OCI-M2 (cell line): ENCODE results near the gene IGSF9B.

Experiments used
- DNase-seq: peaks from one replicate; lab custom pipeline; 2025; ENCODE audit not compliant: unreplicated experiment; lab: John Stamatoyannopoulos, UW

IGSF9B gene

GRCh38 chr11:133922078-133922870, 34.5 kb downstream of the IGSF9B start:
- DNase-seq, result no peak

GRCh38 chr11:133921513-133921912, 35.3 kb downstream of the IGSF9B start:
- no peak for DNase-seq

GRCh38 chr11:133921026-133921425, 35.7 kb downstream of the IGSF9B start:
- DNase-seq, result no peak

GRCh38 chr11:133920109-133920990, 36.4 kb downstream of the IGSF9B start:
- no peak for DNase-seq

DNA sequence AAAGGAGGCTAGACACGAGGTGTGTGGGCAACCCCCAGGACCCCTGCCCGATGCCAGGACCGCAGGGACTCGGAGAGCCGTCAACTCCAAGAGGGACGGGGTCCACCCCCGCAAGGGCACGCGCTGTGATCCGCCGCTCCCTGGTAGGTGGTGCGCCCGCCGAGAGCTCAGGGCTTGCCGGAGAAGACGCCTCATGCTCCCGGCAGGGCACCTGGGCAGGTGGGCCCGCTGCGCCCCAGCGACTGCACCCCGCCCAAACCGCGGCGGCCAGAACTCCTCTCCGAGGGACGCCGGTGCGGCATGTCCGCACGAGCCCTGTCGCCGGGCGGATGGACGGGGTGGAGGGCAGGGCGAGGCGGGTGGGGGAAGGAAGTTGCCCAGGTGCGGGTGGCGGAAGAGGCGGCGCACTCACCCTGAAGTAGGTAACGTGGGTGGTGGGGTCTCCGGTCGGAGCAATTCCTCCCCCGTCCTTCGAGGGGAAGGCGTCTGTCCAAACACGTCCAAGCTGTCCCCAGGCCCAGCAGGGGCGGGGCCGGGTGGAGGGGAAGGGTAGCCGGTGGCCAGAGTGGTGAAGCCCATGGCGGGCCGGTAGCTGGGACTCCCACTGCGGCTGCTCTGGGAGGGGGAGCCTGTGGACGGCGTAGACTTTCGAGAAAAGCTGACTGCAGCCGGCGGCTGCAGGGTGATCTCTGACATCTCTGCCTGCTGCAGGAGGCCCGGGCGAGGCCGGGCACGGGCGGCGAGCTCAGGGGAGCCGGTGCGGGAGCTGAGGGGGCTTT, 37.2 kb downstream of the IGSF9B start:
- no peak for DNase-seq

GRCh38 chr11:133918608-133919260, 38.0 kb downstream of the IGSF9B start:
- DNase-seq, result no peak

DNA sequence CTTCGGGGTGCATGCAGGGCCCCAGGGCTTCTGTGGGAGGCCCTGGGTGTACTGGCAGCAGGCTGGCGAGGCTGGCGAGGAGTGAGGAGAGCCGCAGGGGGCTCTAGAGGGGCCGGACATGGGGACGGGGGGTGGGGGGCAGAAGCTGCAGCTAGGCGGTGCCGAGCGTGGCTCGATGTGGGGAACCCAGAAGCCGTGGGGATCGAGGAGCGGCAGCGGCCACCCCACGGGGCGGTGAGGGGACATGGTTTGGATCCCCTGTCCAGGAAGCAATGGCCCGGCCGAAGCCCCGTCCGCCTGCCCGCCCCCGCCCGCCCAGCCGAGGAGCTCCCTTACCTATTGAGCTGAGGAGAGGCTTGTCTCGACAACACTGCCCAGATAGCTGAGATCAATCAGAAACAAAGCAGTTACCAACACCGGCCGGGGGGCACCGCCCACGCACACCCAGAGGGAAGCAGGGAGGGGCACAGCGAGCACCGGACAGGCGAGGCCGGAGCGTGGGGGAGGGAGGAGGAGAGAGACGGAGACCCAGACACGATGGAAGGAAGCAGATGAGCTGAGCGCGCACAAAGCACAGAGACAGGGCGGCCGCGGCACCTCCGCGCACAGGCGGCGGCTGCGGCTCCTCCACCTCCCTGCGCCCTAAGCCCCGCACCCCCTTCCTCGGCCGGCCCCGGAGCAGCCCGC, 38.7 kb downstream of the IGSF9B start:
- no peak for DNase-seq

- no peak for DNase-seq
Observed at GRCh38 chr11:133916784-133917440, 39.9 kb downstream of the IGSF9B start.

DNA sequence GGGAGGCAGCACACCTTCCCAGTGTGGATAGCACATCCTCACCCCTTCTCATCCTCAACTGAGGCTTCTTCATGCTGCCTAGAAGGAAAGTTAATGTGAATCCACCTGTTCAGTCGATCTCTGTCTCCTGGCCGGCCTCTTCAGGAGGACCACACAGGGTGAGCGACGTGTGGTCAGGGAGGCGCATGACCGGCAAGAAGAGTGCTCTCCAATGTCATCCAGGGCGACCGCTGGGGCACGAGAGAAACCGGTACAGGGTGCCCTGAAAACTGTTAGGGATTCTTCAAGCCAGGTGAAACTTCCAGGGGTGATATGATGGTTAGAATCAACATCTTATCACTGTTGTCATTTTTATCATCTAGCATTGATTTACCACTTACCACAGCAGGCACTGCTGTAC, 43.0 kb downstream of the IGSF9B start:
- DNase-seq, result no peak

DNA sequence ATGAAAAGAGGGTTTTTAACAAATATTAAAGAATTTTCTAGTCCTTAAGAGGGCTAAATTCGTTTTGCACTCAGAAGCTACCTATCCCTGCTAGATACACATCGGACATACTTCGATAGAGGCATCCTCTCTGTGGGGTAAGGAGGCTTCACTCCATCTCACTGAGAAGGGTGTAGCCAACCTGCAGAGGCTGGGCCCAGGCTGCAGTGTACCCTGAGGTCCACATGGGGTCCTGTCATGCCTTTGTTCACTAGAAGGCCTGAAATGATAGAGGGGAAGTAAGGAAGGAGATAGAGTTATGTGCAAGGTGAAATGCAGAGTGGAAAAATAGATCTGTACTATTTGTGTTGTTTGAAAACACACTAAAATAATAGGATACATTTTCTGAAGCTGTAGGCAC, 45.6 kb downstream of the IGSF9B start:
- DNase-seq, result no peak

DNA sequence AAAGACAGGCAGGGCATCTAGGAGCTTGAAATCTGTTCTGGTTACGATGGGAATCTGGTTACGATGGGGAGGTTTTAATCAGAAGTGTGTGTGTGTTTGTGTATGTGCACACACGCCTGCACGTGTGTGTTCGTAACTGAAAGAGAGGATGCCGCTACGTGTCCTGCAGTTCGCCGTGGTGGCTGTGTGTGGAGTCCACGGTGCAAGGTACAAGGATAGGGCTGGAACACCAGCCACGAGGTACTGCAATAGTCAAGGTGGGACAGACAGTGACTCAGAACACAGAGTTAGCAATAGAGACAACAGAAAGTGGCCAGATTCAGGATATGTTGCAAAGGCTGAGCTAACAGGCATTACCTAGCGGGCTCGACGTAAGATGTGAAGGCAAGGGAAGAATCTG, 46.7 kb downstream of the IGSF9B start:
- no peak for DNase-seq

DNA sequence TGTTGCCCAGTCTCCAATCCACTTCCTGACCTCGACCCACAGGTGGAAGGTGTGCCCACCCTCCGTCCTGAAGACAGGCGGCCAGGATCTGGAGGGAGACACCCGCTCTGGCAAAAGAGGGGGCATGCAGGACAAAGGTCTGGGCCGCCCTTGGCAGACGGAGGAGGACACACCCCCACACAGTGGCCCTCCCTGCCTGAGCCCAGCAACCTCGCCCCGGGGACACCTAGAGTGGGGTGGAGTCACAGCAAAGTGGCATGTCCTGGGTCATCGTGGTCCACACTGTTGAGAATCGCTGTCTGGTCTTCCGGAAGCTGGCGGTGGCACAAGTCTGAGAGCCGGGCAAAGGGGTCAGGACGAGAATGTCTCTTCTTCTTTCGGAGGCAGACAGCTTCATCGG, 47.9 kb downstream of the IGSF9B start:
- no peak for DNase-seq

- no peak for DNase-seq
Observed at GRCh38 chr11:133907841-133908241, 48.9 kb downstream of the IGSF9B start.

DNA sequence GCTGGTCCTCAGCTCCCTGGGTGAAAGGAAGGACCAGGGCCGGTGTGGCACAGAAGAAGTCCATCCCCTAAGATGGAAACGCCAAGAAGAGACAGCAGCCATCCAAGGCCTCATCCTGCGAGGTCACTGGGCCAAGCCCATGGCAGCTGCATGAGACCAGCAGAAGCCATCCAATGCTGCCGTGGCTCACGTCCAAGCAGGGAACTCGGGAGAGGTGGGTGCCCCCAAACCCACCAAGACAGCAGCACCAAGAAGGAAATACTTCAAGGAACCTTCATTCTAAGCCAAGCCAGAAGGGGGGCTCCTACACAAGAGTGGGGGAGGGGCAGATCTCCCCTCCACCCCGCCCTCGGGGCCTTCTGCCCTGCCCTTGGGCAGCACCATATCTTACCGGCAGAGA, 49.6 kb downstream of the IGSF9B start:
- DNase-seq, result no peak

- no peak for DNase-seq
Observed at GRCh38 chr11:133906746-133907145, 50.0 kb downstream of the IGSF9B start.

DNA sequence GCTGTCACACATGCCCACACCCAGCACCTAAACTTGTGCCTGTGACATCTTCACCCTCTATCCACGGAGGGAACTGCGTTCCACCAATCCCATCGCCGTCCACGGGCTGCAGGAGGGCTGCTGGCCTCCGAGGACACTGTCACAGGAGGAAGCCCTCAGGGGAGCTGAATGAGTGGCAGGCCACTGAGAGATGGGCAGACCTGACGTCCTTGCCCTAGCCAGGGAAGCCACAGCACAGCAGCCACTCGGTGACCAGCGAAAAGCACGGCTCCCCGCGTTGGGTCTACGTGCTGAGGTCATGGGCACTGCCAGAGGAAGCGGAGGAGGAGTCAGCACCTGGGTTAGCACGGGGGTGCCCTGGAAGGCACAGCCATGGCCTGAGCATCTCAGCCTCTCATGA, 50.5 kb downstream of the IGSF9B start:
- no peak for DNase-seq

DNA sequence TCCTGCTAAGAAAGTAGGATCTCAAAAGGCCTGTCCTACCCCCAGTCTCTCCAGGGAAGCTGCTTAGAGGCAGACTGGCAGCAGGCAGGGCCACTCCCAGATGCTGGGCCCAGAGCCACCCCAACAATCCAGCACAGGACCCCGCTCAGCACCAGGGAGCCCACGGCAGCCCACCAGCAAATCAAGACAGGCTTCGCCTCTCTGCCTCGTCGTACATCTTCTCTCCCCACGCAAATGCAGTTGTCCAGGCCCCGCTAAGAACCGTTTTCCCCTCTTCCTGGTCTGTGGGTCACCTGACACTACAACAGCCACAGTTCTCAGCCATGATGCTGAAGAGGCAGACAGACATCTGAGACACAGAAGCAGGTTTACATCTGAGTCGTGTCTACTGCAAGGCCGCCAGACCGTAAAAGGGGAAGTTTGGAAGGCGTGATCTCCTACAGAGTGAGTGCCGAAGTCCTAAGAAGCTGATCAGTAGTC, 51.1 kb downstream of the IGSF9B start:
- DNase-seq, result no peak

DNA sequence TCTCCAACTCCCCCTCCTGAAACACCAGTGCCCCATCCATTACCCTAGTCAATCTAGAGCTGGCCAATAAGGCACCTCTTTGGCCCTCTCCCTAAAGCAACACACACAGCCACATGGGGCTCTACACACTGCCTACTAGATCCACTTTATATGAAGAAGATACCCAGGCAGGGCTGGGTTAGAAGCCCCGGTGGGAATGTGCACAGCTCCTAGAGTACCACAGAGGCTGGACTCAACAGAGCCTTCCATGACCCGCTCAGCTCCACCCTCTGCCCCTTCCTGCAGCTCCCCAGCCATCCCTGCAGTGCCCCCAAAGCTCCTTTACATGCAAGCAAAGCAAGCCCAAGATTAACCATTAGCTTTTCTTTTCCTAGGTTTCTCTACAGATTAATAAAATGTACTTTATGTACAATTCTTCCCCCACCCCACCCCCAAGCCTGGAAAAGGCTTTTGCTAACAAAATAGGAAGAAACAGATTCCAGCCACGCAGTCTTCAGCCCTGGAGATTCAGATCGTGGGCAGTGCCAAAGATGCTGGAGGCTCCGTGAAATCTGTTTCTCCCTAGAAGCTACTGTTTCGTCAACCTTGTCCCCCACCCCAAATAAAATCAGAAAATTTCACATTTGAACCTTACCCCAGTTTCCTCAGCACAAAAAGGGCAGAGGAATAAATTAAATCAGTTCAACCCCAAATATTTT, 51.8 kb downstream of the IGSF9B start:
- no peak for DNase-seq
